GM20000 (cell line): ENCODE measurements around the gene USP36.

Experiments used
- DNase-seq: peaks from one replicate; pipeline ENCODE4 v3.0.0; 2012; ENCODE audit warnings: low spot score
- TF ChIP-seq, protein P1 (sequence below): IDR thresholded peaks from 2 replicates; pipeline ENCODE4 v1.5.1; 2012; ENCODE audit warnings: mild to moderate bottlenecking, control low read depth; ENCODE audit errors: extremely low read depth, missing control alignments

USP36 gene

DNA sequence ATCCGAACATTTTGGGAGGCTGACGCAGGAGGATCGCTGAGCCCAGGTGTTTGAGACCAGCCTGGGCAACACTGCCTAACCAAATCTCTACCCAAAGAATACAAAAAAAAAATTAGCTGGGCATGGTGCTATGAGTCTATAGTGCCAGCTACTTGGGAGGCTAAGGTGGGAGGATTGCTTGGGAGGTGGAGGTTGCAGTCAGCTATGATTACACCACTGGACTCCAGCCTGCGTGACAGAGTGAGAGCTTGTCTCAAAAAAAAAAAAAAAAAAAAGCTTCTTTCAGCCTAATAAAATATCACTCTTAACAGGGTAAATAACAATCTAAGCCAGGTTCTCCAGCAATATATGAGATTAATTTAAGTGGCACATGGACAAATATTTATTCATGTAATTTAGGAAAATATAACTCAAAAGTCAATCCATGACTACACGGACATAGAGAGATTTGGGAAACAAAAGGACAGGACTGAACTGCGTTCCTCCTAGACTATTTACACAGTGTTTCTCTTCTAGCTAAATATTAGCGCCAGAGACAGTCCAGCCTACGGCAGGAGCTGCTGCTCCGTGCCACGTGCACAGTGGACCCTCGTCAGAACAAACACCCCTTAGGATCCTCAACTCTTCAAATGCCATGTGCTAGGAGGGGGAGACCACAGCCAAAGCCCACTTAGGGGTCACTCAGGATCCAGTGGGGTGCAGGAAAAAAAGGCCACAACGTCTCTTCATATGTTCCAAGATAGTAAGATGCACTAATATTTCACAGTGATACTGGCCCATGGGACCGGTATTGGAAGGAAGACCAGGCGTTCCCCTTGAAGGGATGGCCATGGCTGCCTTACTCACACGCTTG, 8.7 kb downstream of the USP36 start:
- DNase-seq, result no peak
- TF ChIP-seq, protein P1, sequence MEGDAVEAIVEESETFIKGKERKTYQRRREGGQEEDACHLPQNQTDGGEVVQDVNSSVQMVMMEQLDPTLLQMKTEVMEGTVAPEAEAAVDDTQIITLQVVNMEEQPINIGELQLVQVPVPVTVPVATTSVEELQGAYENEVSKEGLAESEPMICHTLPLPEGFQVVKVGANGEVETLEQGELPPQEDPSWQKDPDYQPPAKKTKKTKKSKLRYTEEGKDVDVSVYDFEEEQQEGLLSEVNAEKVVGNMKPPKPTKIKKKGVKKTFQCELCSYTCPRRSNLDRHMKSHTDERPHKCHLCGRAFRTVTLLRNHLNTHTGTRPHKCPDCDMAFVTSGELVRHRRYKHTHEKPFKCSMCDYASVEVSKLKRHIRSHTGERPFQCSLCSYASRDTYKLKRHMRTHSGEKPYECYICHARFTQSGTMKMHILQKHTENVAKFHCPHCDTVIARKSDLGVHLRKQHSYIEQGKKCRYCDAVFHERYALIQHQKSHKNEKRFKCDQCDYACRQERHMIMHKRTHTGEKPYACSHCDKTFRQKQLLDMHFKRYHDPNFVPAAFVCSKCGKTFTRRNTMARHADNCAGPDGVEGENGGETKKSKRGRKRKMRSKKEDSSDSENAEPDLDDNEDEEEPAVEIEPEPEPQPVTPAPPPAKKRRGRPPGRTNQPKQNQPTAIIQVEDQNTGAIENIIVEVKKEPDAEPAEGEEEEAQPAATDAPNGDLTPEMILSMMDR, result no peak

DNA sequence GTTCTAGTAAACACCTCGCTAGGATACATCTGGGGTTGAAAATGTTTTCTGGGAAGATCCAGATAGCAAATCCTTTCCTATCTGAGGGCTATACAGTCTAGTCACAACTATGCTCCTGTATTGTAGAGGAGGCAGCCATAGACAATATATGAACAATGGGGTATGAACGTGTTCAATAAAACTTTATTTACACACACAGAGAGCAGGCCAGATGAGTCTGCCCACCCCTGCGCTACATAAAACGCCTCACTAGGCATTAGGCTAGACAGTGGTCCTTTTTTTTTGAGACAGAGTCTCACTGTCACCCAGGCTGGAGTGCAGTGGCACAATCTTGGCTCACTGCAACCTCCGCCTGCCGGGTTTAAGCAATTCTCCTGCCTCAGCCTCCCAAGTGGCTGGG, 11.1 kb downstream of the USP36 start:
- DNase-seq, result no peak
- TF ChIP-seq, protein P1, result no peak

DNA sequence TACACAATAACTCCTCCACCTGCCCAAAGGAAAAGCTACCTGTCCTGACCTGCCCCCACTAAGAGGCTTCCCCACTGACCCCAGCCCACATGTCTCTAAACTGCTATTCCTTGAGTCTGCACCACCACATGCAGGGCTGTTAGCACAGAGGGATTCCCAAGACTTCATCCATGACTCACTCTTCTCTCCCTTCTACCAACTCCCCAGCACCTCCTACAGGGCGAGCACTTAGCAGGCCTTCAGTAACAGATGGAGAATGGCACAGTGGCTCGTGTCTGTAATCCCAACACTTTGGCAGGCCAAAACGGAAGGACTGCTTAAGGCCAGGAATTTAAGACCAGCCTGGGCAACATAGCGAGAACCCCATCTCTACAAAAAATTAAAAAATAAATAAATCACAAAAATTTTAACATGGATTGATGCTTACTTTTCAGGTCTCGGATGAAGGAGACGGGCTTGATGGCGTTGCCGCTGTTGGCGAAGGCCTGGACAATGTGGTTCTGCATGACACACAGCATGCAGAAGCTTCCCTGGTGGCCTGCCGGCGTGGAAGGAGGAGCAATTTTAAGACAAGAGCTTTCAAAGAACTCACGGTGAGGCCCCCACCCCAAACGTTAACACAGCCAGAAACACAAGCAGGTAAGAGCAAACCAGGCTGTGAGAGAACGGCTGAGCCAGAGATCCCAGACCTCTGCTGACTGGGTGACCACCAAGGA, 12.0 kb downstream of the USP36 start:
- TF ChIP-seq, protein P1, result no peak
- DNase-seq, result no peak

- DNase-seq, result no peak
Measured at GRCh38 chr17:78826836-78827509, 13.6 kb downstream of the USP36 start.

DNA sequence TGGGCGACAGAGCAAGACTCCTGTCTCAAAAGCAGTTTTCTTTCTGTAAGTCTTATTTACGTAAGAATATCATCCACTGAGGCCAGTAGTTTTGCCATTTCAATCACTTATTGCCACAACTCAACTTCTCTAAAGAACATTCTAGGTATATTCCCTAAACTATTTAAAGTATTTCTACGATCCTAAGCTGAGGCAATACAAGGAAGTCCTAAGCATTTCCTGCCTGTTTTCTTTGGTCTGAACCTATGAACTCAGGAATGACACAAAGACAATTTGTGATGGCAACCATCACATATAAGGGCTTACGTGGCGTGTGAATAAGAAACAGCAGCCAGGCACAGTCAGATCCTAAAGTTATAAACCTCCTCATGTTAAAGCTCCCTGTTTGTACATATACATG, 14.2 kb downstream of the USP36 start:
- DNase-seq, result no peak
- TF ChIP-seq, protein P1, result no peak

More at GRCh38 chr17:78826836-78827509, 13.6 kb downstream of the USP36 start:
- TF ChIP-seq, protein P1, result no peak

- no peak for DNase-seq
- TF ChIP-seq, protein P1, result no peak
Measured at GRCh38 chr17:78825696-78826095, 14.9 kb downstream of the USP36 start.

DNA sequence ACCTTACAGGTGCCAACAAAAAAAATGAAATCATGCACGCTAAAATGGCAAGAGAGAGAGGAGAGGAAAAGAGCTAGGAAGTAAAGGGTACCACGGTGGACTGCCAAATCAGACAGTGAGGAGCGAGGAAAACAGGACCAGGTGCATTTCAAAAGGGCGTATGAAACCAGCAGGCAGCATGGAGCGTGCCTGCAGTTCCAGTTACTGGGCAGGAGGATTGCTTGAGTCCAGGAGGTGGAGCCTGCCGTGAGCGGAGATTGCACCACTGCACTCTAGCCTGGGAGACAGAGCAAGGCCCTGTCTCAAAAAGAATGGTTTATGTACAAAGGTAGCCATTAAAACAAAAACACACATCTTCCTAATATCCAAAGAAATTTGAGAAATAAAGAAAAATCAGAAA, 16.4 kb downstream of the USP36 start:
- DNase-seq, result no peak
- TF ChIP-seq, protein P1, result no peak
